GM13977 (cell line): ENCODE results near the gene EHD4.

Source experiments
- DNase-seq: peaks from one replicate; pipeline ENCODE4 v3.0.0; 2012; ENCODE audit warnings: low spot score
- CTCF ChIP-seq: IDR thresholded peaks from 2 replicates; pipeline ENCODE4 v1.5.1; 2012; ENCODE audit warnings: mild to moderate bottlenecking, control low read depth; ENCODE audit not compliant: insufficient read depth; ENCODE audit errors: extremely low read depth, missing control alignments
- in situ Hi-C: fragments of 300-500 bp; cut with MboI; formaldehyde crosslinking; loops from one replicate; pipeline ENCODE4 v1.12.0; 2022; ENCODE audit warnings: low sequenced_read_pairs, low pct_unique_long_range_greater_than_20kb, mixed read lengths, inconsistent platforms; ENCODE audit not compliant: unreplicated experiment

Gene EHD4

GRCh38 chr15:41884458-41884857 is 87.9 kb downstream of the EHD4 start:
- no peak for DNase-seq
- no peak for TF ChIP-seq CTCF
- in situ Hi-C loops, result no loop called here

GRCh38 chr15:41883484-41883825 is 88.9 kb downstream of the EHD4 start:
- no peak for DNase-seq
- no peak for TF ChIP-seq CTCF
- in situ Hi-C loops, result no loop called here

- no peak for TF ChIP-seq CTCF
- DNase-seq, result no peak
- in situ Hi-C loops, result no loop called here
These were observed 89.5 kb downstream of the EHD4 start for GRCh38 chr15:41882689-41883483.

GRCh38 chr15:41881920-41882688 is 90.3 kb downstream of the EHD4 start:
- no peak for DNase-seq
- no peak for TF ChIP-seq CTCF
- in situ Hi-C loops, result no loop called here

- TF ChIP-seq CTCF, result no peak
- in situ Hi-C loops, result no loop called here
- DNase-seq, result no peak
These were observed 90.8 kb downstream of the EHD4 start for GRCh38 chr15:41881550-41881919.

- DNase-seq, result no peak
- no peak for TF ChIP-seq CTCF
- in situ Hi-C loops, result no loop called here
These were observed 91.3 kb downstream of the EHD4 start for GRCh38 chr15:41881086-41881485.
